K562 (cell line): Measurements from ENCODE around the gene C1orf56. TPM values are rescaled to one million over a fixed set of nuclear protein-coding genes. Genes with fewer than 3 reads are reported as not detected.
A peak's percentile ranks its signal among the peaks of the same experiment; 100 is the strongest.

Source experiments
- CUX1 ChIP-seq: fragments of 200-800 bp; sonication (Bioruptor generic); IDR thresholded peaks from 2 replicates; pipeline ENCODE4 v1.6.1; 2016; ENCODE audit warnings: missing genetic modification characterization, missing compliant biosample characterization
- ILK ChIP-seq: fragments of 450-650 bp; IDR thresholded peaks from 2 replicates; pipeline ENCODE4 v1.6.1; 2016; ENCODE audit warnings: missing genetic modification characterization, low read depth, mild to moderate bottlenecking, missing compliant biosample characterization, moderate library complexity, borderline replicate concordance
- KAT2B ChIP-seq: IDR thresholded peaks from one replicate; pipeline ENCODE4 v1.6.1; 2012; ENCODE audit warnings: low read depth, mild to moderate bottlenecking, control low read depth, inconsistent platforms, low read length, moderate library complexity
- KLF1 ChIP-seq: fragments of 450-650 bp; IDR thresholded peaks from 2 replicates; pipeline ENCODE4 v1.6.1; 2016; ENCODE audit warnings: missing genetic modification characterization, missing compliant biosample characterization
- MCM3 ChIP-seq: fragments of 450-650 bp; IDR thresholded peaks from 2 replicates; pipeline ENCODE4 v1.6.1; 2016
- NELFE ChIP-seq: IDR thresholded peaks from 2 replicates; pipeline ENCODE4 v1.6.1; 2011; ENCODE audit warnings: mild to moderate bottlenecking; ENCODE audit not compliant: insufficient read depth, insufficient read length
- U2AF1 ChIP-seq: fragments of 200-400 bp; formaldehyde crosslinking; optimal IDR thresholded peaks from 2 replicates; pipeline ENCODE3; 2017; ENCODE audit warnings: mild to moderate bottlenecking, low read depth, low read length, moderate library complexity
- ZNF23 ChIP-seq: fragments of 250-450 bp; sonication (Bioruptor Pico); IDR thresholded peaks from 2 replicates; pipeline ENCODE4 v1.4.0; 2020; ENCODE audit warnings: mild to moderate bottlenecking
- ZNF239 ChIP-seq: fragments of 250-450 bp; sonication (Bioruptor Pico); IDR thresholded peaks from 2 replicates; pipeline ENCODE4 v1.4.0; 2020; ENCODE audit warnings: mild to moderate bottlenecking
- polyA plus RNA-seq, 8 experiments: library from polyadenylated mRNA; depleted of rRNA in 4 of 8; stranded (reverse) in 5 of 8; unstranded in 3 of 8; fragments of >200 nt; fragmentation: Nextera tagmentation in 2 of 8; fragmentation: Illumina TruSeq in 1 of 8; extraction: Ambion mirVana in 2 of 8; extraction: Trizol in 1 of 8; gene quantifications; 2 replicates each; pipeline versions ENCODE4 v1.2.1 to v1.2.3, GENCODE V29; 2011 to 2014; ENCODE audit warnings: inconsistent platforms in 1 of 8, missing spikeins in 1 of 8
- total RNA-seq, 7 experiments: library from RNA; depleted of rRNA in 6 of 7; stranded (reverse); fragments of >200 nt in 6 of 7; fragmentation: Illumina TruSeq in 2 of 7; extraction: Trizol in 2 of 7; gene quantifications; 2 replicates each; pipeline versions ENCODE4 v1.2.1 to v1.2.3, GENCODE V29; 2011 to 2021; ENCODE audit warnings: low replicate concordance in 1 of 7
- TF ChIP-seq, protein P1 (sequence below), 2 experiments: fragments of 450-650 bp in 1 of 2; sonication (generic) in 1 of 2; formaldehyde crosslinking in 1 of 2; IDR thresholded peaks; 2 replicates each; pipeline versions ENCODE4 v1.7.1 to v1.9.0; 2016 to 2022; ENCODE audit warnings: inconsistent platforms in 1 of 2, mild to moderate bottlenecking in 1 of 2, missing genetic modification reagents in 1 of 2
- TF ChIP-seq, protein P2 (sequence below): sonication (generic); formaldehyde crosslinking; IDR thresholded peaks from 2 replicates; pipeline ENCODE4 v1.8.1; 2023; ENCODE audit warnings: mild to moderate bottlenecking, missing genetic modification reagents, moderate library complexity

The C1orf56 gene
- total and polyA plus RNA-seq, 9 of the 15 experiments (the other 6 are each of a cell fraction or from before 2014, with no cell fraction given) = 0.18 to 15.7 (median 1.1) TPM

DNA sequence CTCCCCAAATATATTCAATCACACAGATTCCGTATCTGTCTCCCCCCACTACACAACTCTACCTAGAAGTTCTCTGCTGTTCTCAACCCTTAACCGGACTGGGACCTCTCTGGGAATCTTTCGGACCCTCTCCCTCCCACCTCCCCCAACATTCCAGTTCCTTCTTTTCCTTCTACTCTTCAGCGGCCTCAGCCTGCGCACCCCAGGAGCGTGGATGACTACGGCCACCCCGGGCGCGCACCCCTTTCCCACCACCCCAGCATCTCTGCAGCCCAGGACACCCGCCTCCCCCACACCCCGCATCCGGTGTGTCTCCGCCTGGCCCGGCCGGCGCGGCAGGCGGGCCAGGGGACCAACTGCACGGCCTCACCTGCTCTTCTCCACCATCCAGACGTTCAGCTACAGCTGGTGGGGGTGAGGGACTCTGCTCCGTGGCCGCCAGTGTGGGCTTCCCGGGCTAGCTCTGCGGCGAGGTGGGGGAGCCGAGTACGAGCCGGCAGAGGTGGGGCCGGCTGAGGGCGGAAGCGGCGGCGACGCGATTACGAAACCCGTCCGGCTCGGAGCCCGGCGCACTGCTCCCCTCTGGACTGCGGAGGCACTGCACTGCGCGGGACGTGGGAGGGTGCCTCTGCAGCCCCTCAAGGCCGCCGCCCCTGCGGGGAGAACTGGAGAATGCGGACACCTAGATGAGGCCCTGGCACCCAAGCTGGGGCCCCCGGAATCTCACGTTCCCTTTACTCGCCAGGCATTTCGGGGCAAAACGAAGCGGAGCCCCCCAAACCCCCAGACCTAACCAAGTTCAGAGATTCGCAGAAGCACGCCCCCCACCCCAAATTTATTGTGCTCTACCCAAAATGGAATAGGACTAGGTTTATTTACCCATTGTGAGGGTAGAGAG, 11.8 kb downstream of the C1orf56 start, which contains the start of gene CDC42SE1 (continued):
- TF ChIP-seq, protein P1, sequence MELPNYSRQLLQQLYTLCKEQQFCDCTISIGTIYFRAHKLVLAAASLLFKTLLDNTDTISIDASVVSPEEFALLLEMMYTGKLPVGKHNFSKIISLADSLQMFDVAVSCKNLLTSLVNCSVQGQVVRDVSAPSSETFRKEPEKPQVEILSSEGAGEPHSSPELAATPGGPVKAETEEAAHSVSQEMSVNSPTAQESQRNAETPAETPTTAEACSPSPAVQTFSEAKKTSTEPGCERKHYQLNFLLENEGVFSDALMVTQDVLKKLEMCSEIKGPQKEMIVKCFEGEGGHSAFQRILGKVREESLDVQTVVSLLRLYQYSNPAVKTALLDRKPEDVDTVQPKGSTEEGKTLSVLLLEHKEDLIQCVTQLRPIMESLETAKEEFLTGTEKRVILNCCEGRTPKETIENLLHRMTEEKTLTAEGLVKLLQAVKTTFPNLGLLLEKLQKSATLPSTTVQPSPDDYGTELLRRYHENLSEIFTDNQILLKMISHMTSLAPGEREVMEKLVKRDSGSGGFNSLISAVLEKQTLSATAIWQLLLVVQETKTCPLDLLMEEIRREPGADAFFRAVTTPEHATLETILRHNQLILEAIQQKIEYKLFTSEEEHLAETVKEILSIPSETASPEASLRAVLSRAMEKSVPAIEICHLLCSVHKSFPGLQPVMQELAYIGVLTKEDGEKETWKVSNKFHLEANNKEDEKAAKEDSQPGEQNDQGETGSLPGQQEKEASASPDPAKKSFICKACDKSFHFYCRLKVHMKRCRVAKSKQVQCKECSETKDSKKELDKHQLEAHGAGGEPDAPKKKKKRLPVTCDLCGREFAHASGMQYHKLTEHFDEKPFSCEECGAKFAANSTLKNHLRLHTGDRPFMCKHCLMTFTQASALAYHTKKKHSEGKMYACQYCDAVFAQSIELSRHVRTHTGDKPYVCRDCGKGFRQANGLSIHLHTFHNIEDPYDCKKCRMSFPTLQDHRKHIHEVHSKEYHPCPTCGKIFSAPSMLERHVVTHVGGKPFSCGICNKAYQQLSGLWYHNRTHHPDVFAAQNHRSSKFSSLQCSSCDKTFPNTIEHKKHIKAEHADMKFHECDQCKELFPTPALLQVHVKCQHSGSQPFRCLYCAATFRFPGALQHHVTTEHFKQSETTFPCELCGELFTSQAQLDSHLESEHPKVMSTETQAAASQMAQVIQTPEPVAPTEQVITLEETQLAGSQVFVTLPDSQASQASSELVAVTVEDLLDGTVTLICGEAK (IDR thresholded peaks at IDR 0.05) = peak; percentile 85
- TF ChIP-seq, protein P1 (CRISPR knock-in tag; IDR thresholded peaks at IDR 0.05) = no peak
- no peak for TF ChIP-seq ILK
- TF ChIP-seq ZNF23 (CRISPR knock-in tag) = no peak
- TF ChIP-seq, protein P2, sequence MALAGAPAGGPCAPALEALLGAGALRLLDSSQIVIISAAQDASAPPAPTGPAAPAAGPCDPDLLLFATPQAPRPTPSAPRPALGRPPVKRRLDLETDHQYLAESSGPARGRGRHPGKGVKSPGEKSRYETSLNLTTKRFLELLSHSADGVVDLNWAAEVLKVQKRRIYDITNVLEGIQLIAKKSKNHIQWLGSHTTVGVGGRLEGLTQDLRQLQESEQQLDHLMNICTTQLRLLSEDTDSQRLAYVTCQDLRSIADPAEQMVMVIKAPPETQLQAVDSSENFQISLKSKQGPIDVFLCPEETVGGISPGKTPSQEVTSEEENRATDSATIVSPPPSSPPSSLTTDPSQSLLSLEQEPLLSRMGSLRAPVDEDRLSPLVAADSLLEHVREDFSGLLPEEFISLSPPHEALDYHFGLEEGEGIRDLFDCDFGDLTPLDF = no peak
- no peak for TF ChIP-seq MCM3
- TF ChIP-seq KLF1 (tag) = peak; percentile 63; the same call in 1 of the 2 replicates
- no peak for TF ChIP-seq NELFE
- peak; percentile 63 for TF ChIP-seq U2AF1
- TF ChIP-seq CUX1 (CRISPR knock-in tag) = no peak
- TF ChIP-seq ZNF239 = no peak
- no peak for TF ChIP-seq KAT2B
